ENCODE measurements around the gene SNX30.

GRCh38 chr9:112734892-112735291 lies 15.7 kb upstream of the SNX30 start:
- TF ChIP-seq POLR2A (IDR thresholded peaks at IDR 0.05): no peak
- no peak for TF ChIP-seq CTCF (IDR thresholded peaks at IDR 0.05)
- no peak for TF ChIP-seq POLR2AphosphoS5 (IDR thresholded peaks at IDR 0.05)

Measured in prostate gland (tissue), 2 donors.